ENCODE data around the gene NRXN3.
"Not testable (repeated sequence)": the region's sequence is repeated elsewhere in the genome, so short reads cannot be mapped to it uniquely, and the experiment has no call there.

NRXN3 gene

DNA sequence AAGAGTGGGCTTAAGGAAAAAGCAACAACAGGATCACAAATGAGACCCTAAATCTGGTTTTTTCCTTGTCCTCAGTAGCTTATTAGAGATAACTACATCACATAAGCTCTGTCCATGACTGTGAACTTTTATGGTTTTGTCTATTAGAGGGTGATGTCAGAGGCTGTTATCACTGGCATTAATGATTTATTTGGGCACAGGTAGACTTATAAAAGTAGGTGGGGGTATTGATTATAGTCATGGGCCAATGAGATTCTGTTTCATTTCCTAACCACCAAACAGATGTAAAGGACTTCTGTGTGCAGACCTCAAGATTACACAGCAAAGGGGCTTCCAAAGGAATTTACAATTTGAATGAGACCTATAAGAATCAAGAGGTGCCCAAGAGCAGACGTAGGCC, 316.4 kb downstream of the NRXN3 start:
- no peak for DNase-seq (ENCODE audit: low read depth)

DNA sequence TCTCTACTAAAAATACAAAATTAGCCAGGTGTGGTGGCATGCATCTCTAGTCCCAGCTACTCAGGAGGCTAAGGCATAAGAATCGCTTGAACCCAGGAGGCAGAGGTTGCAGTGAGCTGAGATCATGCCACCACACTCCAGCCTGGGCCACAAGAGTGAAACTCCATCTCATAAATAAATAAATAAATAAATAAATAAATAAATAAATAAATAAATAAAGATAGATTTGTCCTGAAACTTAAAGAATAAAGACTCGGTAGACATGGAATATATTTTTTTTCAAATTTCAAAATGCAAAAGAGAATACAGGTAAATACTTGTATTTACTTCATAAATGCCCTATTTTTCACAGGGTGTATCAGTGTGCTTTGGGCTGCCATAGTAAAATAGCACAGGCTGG, 317.4 kb downstream of the NRXN3 start:
- not testable (repeated sequence) for DNase-seq (ENCODE audit: low read depth)

DNA sequence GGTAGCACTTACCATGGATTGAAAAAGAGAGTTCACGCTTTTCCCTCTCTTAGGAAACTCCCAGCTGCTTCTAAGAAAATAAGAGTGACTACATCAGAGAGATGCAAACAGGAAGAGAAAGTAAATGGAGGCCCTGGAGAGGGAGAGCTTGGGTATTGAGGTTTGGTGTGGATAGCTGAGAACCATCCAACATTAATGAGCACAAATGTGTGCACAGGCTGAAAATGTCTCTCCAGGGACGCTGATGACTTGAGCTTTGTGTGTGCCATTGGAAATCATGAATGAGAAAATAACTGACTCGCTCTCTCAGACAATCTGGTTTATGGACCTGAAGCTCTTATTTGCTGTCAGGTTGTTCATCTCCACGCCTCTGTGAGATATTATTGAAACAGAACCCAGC, 318.8 kb downstream of the NRXN3 start:
- no peak for DNase-seq (ENCODE audit: low read depth)

DNA sequence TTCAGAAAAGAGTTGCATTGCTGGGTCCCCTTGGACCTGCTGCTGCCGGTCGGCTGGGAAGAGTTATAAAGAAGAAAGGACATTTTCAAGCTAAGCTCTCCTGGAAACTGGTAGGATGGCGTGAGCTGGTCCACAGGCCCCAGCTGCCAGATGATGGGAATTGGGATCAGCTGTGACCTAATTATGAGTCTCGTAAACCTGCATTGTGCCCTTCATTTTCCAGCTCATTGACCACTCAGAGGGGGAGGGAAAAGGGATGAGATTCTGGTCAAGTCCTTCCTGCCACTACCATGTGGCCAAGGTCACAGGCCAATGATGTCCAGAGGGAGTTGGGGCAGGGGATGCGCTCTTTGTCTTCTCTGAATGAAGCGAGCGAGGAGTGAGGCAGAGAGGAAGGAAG, 320.9 kb downstream of the NRXN3 start:
- no peak for DNase-seq (ENCODE audit: low read depth)

DNA sequence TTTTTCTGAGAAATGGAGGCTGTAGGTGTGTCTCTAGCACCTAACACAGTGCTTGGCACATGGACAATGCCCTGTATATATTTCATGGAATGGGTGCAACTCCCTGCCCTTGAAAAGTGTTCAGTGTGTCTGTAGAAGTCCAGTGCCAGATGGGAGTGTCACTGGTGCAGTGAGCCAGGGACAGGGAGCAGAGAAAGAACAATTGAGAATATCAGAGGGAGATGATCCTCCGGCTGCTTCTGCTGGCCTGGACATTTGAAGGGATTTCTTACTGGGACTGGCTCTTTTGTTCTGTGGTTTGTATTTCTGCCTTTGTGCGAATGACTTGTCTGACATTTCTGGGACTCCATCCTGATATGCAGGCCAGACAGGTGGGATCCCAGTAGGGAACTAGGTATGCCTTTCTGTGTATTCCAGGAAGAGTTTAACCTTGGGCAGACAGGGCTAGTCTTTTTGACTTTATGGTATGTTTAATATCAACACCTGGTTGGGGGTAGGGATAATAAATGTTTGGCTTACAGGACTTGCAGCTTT, 328.0 kb downstream of the NRXN3 start:
- DNase-seq (ENCODE audit: low read depth): no peak

DNA sequence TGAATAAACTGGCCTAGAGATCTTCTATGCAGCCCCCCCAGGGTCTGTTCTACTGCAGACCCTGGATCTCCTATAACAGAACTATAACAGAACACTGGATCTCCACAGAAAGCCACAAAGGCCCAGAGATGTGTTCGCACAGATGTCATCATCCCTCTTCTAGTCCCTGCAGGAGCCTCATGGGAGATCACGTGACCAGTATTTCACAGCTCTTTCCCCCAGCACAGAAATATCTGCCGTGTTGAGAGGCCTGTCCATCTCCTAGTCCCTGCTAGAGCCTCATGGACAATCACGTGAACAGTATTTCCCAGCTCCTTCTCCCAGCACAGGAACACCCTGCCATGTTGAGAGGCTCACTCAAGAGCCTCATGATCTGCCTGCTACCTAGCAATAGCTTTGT, 331.7 kb downstream of the NRXN3 start:
- DNase-seq (ENCODE audit: low read depth): no peak

DNA sequence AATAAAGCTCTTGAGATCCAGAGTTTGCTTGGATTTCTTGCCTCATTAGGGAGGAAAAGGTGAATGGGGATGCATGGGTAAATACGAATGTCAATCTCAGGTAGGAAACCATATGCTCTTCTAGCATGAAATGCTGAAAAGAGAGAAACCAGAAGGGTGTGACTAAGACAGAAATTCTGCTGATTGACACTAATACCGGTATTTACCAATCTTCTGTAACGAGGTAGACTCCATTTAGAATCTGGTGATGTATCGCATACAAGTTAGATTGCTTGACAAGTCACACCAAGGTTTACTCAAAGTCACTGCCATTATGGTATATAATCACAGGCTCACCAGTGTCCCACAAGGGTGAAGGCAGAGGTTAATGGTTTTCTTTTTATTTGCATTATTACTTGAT, 337.9 kb downstream of the NRXN3 start:
- DNase-seq (ENCODE audit: low read depth): no peak

DNA sequence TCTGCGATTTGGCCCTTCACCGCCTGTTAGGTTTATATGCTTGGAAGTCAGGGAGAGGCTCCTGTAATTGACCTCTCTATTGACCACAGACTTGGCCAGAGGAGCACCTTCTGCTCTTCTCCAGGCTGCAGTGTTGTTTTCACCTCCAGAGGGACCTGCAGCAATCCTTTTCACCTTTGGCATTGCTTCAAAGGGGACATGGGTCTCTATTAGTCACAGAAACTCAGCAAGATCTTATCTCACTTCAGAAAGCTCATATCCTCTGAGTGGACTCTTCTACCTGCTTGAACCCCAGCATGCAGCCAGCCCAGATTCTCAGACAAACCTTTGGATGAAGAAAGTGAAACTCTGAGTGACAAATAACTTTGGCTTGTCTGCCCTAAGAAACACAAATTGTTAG, 339.3 kb downstream of the NRXN3 start:
- no peak for DNase-seq (ENCODE audit: low read depth)

DNA sequence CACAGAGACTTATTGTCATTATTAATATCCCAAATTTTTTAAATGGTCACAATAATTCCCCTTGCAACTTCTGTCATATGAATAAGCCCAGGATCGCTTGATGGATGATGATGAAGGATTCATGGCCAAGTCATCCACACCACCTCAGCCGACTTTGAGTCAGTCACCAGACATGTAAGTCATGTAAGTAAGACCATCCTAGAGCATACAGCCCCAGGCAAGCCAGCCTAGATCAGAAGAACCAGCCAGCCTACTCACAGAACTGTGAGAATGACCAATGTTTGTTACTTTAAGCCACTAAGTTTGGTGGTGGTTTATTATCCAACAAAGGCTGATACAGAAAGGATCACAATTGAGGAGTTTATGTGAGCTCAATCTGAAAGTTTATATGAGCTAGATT, 341.8 kb downstream of the NRXN3 start:
- DNase-seq (ENCODE audit: low read depth): no peak

DNA sequence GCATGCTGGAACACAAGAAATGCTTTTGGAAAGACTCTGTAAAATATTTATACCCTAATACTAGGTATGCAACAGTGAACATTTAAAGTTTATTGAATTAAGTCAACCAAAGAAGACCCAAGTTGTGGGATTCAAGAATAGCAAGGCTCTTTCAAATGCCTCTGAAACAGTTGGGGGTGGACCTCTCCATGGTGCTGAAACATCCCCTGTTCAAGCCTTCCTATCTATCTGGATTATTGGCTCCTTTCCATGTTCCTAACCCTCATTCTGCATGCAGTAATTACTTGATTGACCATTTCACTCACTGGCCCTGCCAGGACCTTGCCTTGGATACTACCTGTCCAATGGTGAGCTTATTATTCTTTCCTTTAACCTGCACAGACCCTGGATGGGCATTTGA, 349.7 kb downstream of the NRXN3 start:
- no peak for DNase-seq (ENCODE audit: low read depth)

DNA sequence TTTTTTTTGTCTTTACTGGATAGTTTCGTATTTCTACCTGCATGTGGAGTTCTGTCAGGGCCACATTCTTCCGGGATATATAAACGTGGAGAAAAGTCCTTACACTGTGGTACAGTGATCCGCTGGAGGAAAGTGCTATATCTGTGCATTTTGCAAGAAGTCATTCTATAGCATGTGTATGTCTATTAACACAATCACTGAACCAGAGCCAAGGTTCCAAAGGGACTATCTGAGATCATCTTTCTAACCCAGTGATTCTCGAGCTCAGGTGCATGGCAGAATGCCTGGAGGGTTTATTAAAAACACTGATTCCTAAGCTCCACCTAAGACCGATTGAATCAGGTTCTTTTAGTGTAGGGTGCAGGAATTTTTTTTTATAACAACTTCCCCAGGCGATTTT, 354.0 kb downstream of the NRXN3 start:
- DNase-seq (ENCODE audit: low read depth): no peak

DNA sequence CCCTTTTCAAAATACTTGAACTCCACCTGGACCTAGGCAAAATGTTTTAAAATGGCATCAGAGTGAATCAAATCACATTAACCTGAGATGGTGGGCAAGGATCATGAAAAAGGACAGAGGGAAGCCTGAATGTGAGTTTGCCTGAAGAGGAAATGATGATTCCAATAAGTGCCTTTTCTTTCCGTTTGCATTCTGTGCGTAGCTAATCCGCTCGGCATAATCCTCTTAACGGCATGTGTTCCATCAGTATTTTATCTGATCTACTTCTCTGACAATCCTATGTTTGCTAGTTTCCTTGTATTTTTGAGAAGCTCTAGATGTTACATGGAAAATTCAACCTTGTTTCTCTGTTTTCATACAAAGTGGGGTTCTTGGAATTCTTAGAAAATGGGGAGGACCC, 354.6 kb downstream of the NRXN3 start:
- no peak for DNase-seq (ENCODE audit: low read depth)

DNA sequence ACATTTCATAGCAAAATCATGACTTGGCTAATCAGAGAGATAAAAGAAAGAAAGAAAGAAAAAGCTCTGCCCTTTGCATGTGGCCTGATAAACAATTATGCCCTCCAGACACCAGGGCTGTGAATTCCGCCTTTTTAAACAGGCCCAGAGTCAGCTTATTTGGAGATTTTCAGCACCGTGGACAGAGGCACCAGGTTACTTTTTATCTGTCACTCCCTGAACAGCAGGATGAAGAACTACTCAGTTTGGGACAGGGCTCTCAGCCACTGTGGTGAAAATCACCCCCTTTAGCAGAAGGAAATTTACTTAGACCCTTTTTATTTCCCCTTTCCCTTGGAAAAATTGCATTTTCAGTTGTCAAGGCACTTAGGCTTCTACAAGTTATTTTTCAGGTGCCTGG, 359.9 kb downstream of the NRXN3 start:
- DNase-seq (ENCODE audit: low read depth): no peak

DNA sequence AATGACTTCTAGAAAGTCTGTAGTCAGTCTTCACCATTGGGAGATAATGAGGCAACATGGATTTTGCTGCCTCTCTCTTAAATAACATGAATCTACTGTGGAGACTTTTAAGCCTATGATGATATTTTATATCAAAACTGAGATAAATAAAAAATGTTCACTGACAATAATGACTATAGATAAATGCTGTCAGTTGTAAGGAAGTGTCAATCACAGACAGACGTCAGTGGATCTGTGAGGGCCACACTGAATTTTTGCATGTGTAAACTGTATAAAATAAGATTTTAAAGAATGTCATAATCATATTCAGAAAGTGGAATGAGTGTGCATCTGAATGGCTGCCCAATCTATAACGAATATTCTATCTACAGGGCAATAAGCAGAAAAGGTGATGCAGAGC, 364.0 kb downstream of the NRXN3 start:
- no peak for DNase-seq (ENCODE audit: low read depth)

DNA sequence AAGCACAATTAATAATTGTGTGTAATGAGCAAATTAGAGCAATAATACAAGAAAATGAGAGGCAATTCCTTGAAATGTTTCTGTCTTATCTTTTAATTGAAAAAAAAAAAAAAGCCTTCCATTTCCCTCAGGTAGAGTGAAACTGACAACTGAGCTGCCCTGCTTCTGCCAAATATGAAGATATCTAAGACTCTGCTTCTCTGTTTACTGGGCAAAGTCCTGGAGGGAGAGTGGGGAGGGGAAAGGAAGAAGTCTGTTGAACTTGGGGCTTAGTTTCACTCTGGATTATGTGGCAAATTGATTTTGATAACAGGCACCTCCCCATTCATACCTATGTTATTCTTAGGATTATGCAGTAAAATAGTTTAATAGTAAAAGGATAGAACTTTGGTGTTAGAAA, 364.9 kb downstream of the NRXN3 start:
- DNase-seq (ENCODE audit: low read depth): no peak

DNA sequence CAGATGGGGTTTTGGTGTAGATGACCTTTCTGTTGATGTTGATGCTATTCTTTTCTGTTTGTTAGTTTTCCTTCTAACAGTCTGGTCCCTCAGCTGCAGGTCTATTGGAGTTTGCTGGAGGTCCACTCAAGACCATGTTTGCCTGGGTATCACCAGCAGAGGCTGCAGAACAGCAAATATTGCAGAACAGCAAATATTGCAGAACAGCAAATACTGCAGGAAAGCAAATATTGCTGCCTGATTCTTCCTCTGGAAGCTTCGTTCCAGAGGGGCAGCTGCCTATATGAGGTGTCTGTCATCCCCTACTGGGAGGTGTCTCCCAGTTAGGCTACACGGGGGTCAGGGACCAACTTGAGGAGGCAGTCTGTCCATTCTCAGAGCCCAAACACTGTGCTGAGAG, 371.6 kb downstream of the NRXN3 start:
- not testable (repeated sequence) for DNase-seq (ENCODE audit: low read depth)

DNA sequence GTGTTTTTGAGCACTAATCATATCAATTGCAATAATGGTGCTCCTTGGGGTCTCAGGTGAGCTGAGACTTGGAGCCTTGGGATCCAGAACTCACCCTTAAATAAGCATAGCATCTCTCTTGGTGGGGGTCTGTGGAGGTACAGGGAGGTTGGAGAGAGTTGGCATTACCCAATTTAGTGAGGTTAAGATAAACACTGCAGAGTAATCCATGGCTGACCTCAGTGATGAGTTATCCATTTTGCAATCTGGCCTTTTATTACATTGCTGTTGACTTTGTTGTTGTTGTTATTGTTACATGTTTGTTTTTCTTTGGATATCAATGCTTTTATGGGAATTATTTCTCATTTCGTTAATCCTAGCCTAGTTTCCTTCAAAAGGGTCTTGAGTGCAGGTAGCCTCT, 373.3 kb downstream of the NRXN3 start:
- DNase-seq (ENCODE audit: low read depth): no peak

DNA sequence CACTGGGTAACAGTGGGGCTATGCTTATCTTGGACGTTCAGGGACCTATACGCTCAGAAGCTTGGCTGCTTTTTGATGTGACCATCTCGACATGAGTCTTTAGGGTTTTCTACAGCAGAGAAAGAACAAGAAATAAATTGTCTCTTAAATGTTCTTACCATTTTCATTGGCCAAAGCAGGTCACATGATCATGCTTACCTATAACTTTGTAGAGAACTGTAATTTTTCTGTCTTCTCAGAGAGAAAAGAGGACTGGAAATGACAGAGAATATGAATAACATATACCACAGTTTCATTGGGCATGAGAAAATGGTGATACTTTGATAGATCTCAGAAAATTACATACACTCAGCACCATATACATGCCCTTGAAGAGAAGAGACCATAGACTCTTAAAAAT, 390.9 kb downstream of the NRXN3 start:
- no peak for DNase-seq (ENCODE audit: low read depth)

DNA sequence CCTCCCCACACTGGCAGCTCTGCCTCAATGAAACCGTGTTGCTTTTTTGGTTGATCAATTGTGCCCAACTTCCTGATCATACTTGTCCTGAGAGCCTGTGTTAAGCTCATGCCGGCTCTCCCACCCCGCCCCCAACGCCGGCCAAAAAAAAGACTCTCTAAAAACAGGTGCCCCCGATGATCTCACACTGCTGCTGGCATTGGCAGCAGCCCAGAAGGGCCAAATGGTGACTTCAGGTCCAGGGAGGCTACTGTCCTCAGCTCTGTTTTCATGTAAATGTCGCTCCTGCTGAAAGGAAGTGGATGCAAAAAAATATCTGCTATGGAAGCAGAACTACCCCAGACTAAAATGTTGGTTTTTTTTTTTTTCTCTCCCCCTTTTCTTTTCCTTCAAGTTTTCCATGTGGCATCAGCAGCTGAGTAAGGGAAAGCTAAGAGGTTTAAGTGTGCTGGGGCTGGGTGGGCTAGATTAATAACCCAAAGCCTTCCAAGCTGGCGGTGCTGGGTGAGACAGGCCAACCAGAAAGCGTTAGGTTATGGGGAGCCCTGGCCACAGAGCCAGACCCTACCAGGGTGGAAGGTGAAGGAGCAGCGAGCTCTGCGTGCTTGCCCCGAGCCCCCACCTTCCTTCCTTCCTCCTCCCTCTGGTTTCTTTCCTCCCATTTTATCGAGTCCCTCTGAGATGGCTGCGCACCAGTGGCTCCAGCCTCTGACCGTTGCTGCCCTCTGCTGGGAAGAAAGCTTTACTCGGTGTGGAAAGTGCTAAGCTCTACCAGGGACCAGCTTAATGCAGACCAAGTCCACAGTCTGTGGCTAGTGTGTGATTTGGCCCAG, 396.1 kb downstream of the NRXN3 start:
- DNase-seq (ENCODE audit: low read depth): peak; percentile 20

DNA sequence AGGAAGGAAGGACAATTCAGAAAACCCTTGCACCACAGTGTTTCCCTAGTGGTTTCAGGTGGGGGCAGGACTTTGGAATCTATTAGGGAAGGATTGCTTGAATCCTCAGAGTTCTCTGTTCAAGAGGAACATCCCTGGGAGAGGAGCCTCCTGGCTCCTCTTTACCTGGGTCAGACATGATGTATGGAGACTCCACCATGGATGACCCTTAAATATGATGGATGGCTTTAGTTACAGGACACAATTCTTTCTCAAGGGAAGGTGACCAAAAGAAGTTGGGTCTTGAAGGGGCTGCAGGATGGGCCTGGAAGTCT, 396.6 kb downstream of the NRXN3 start:
- no peak for DNase-seq (ENCODE audit: low read depth)

DNA sequence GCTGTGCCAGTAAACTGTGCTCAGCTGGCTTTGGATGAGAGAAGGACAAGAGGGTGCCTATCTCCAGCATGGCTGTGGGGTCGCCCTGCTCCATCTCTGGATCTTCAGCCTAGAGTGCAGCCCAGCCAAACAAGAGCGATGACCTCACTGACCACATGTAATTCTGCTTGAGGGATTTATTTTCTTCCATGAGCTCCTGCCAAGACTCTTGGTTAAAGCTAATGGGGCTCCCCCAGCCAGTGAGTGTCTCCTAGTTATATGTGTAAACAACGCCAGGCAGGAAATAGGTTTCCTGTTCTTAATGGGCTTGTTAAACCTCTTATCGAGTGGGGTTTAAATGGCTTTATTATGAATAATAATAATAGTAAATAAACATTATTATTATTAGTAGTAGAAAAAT, 397.2 kb downstream of the NRXN3 start:
- no peak for DNase-seq (ENCODE audit: low read depth)

DNA sequence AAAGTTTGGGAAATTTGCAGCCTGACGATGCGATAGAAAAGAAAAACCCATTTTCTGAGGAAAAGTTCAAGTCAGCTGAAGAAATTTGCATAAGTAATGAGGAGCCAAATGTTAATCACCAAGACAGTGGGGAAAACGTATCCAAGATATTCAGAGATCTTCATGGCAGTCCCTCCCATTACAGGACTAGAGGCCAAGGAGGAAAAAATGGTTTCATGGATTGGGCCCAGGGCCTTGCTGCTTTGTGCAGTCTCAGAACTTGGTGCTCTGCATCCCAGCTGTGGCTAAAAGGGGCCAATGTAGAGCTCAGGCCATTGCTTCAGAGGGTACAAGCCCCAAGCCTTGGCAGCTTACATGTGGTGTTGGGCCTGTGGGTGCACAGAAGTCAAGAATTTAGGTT, 403.6 kb downstream of the NRXN3 start:
- not testable (repeated sequence) for DNase-seq (ENCODE audit: low read depth)

DNA sequence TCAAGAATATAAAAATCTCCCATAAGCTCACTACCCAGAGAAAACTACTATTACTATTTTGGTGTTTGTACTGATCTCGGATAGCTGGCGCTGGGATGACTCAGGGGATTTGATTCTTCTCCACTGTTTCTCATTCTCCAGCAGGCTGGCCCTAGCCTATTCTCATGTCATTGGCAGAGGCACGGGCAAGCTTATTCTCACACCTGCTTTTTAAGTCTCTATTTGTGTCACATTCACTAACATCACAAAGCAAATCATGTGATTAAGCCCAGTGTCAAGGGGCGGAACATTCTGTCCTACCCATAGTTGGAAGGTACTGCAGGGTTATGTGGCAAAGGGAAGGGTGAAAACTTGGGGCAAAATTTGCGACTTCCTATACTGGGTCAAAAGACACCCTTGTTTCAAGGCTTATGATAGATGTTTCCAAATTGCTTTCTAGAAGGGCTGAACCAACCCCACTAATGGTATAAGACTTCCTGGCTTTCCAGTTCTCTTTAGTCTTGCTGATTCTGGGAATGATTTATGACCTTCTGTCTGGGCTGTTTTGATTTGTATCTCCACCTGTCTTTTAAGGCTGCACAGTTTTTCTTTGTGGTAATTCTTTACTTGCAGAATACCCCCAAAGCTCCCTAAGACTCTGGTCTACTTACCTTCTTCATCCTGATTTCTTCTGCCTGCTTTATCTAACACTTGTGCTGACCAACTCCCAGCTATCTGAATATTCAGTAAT, 406.4 kb downstream of the NRXN3 start:
- no peak for DNase-seq (ENCODE audit: low read depth)

DNA sequence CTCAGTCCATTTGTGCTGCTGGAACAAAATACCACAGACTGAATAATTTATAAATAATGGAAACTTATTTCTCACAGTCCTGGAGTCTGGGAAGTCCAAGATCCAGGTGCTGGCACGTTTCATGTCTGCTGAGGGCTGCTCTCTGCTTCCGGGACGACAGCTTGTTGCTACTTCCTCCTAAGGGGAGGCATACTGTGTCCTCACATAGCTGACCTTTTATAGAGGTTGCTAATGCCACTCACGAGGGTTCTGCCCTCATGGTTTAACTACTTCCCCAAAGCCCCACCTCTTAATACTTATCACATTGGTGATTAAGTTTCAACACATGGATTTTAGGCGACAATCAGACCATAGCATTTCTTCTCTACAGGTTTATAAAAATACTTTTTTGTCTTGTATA, 411.1 kb downstream of the NRXN3 start:
- no peak for DNase-seq (ENCODE audit: low read depth)
